OCI-LY1 (cell line): ENCODE measurements around the gene CCT3.

Experiments used
- H2AFZ ChIP-seq: fragments of 200-600 bp; sonication (generic), shearing (Covaris generic); 2 replicates; pipeline ENCODE4 v1.6.0; 2014; ENCODE audit warnings: antibody characterized with exemption, mild to moderate bottlenecking, low read length
- H3F3A ChIP-seq: fragments of 200-600 bp; sonication (generic), shearing (Covaris generic); 2 replicates; pipeline ENCODE4 v1.6.0; 2014; ENCODE audit warnings: mild to moderate bottlenecking, antibody characterized with exemption, low read length, moderate library complexity; ENCODE audit not compliant: insufficient read depth
- H3K27ac ChIP-seq: fragments of 200-600 bp; sonication (generic); 2 replicates; pipeline ENCODE4 v1.5.1; 2014; ENCODE audit warnings: low read length, mixed run types, mild to moderate bottlenecking, low read depth; ENCODE audit not compliant: poor library complexity, severe bottlenecking
- H3K27me3 ChIP-seq: fragments of 200-600 bp; sonication (generic); 2 replicates; pipeline ENCODE4 v1.6.0; 2014; ENCODE audit warnings: antibody characterized with exemption, mild to moderate bottlenecking, low read length, moderate library complexity; ENCODE audit not compliant: insufficient read depth
- H3K36me3 ChIP-seq: fragments of 200-600 bp; sonication (generic); 2 replicates; pipeline ENCODE4 v1.6.1; 2014; ENCODE audit warnings: mild to moderate bottlenecking, antibody characterized with exemption, low read length, moderate library complexity, mixed read lengths; ENCODE audit not compliant: insufficient read depth
- H3K4me1 ChIP-seq: fragments of 200-600 bp; sonication (generic); 2 replicates; pipeline ENCODE4 v1.5.1; 2014; ENCODE audit warnings: mild to moderate bottlenecking, low read length, moderate library complexity; ENCODE audit not compliant: insufficient read depth, severe bottlenecking
- H3K4me2 ChIP-seq: fragments of 200-600 bp; sonication (generic), shearing (Covaris generic); 2 replicates; pipeline ENCODE4 v1.6.1; 2014; ENCODE audit warnings: low read length
- H3K4me3 ChIP-seq: fragments of 200-600 bp; sonication (generic); 2 replicates; pipeline ENCODE4 v1.5.1; 2014; ENCODE audit warnings: low read length, low read depth, mild to moderate bottlenecking, mixed read lengths; ENCODE audit not compliant: poor library complexity, severe bottlenecking
- H3K79me2 ChIP-seq: fragments of 200-600 bp; shearing (Covaris generic); 2 replicates; pipeline ENCODE4 v1.6.1; 2016; ENCODE audit warnings: mixed run types, low read length, mixed read lengths; ENCODE audit not compliant: insufficient read depth
- H3K9ac ChIP-seq: fragments of 200-600 bp; sonication (generic), shearing (Covaris generic); 2 replicates; pipeline ENCODE4 v1.6.1; 2014; ENCODE audit warnings: mild to moderate bottlenecking, low read length, mixed read lengths
- H3K9me2 ChIP-seq: fragments of 200-600 bp; sonication (generic), shearing (Covaris generic); 2 replicates; pipeline ENCODE4 v1.6.1; 2014; ENCODE audit warnings: low read depth, mild to moderate bottlenecking, low read length, mixed read lengths
- H3K9me3 ChIP-seq: fragments of 200-600 bp; shearing (Covaris generic); 2 replicates; pipeline ENCODE4 v1.6.1; 2014; ENCODE audit warnings: low read length, mixed read lengths
- H4K20me1 ChIP-seq: fragments of 200-600 bp; sonication (generic), shearing (Covaris generic); 2 replicates; pipeline ENCODE4 v1.6.0; 2016; ENCODE audit warnings: mild to moderate bottlenecking, low read length; ENCODE audit not compliant: insufficient read depth
- CTCF ChIP-seq: fragments of 200-600 bp; sonication (generic), shearing (Covaris generic); IDR thresholded peaks from 2 replicates; pipeline ENCODE4 v1.5.1; 2017; ENCODE audit warnings: mild to moderate bottlenecking, antibody characterized with exemption, low read length, moderate library complexity, mixed read lengths
- EZH2 ChIP-seq: fragments of 200-600 bp; sonication (generic), shearing (Covaris generic); IDR thresholded peaks from 2 replicates; pipeline ENCODE4 v1.8.0; 2017; ENCODE audit warnings: borderline replicate concordance, mixed run types, mild to moderate bottlenecking, antibody characterized with exemption, low read length, moderate library complexity, mixed read lengths

The CCT3 gene

GRCh38 chr1:156276966-156277381, 61.1 kb downstream of the CCT3 start:
- Histone ChIP-seq H3K79me2 (peaks cover 28% of the 10 kb centered on the region), H4K20me1 (no peaks in the 10 kb centered on the region)

GRCh38 chr1:156276532-156276931, 61.6 kb downstream of the CCT3 start:
- no peak overlapping the region for H3K4me2 ChIP-seq
- peaks cover 88% of the 10 kb centered on the region for H3K36me3 ChIP-seq

More at GRCh38 chr1:156276966-156277381, 61.1 kb downstream of the CCT3 start:
- no peaks in the 10 kb centered on the region for H3F3A ChIP-seq
- no peak overlapping the region for H3K4me2 ChIP-seq
- peaks cover 17% of the 10 kb centered on the region for H3K4me1 ChIP-seq
- no peaks in the 10 kb centered on the region for H3K9me3 ChIP-seq
- no peaks in the 10 kb centered on the region for H3K27me3 ChIP-seq
- H3K9ac ChIP-seq: no peak overlapping the region
- no peaks in the 10 kb centered on the region for H3K9me2 ChIP-seq
- no peak for TF ChIP-seq CTCF
- no peak for TF ChIP-seq EZH2
- H2AFZ ChIP-seq: no peak overlapping the region
- H3K27ac ChIP-seq: no peak overlapping the region
- no peak overlapping the region for H3K4me3 ChIP-seq
- H3K36me3 ChIP-seq: peaks cover 84% of the 10 kb centered on the region

GRCh38 chr1:156270314-156270713, 67.8 kb downstream of the CCT3 start:
- Histone ChIP-seq H3K36me3 (peaks cover 93% of the 10 kb centered on the region), H2AFZ (no peak overlapping the region), H4K20me1 (no peaks in the 10 kb centered on the region), H3K4me1 (no peaks in the 10 kb centered on the region), H3K9me3 (no peaks in the 10 kb centered on the region), H3K9me2 (no peaks in the 10 kb centered on the region), H3K4me3 (no peak overlapping the region), H3K9ac (no peak overlapping the region), H3K79me2 (no peaks in the 10 kb centered on the region), H3K4me2 (no peak overlapping the region), H3F3A (no peaks in the 10 kb centered on the region), H3K27ac (no peak overlapping the region), H3K27me3 (no peaks in the 10 kb centered on the region)
- TF ChIP-seq EZH2 (no peak), CTCF (no peak)

More at GRCh38 chr1:156276532-156276931, 61.6 kb downstream of the CCT3 start:
- H3K79me2 ChIP-seq: peaks cover 24% of the 10 kb centered on the region
- H3K4me3 ChIP-seq: no peak overlapping the region
- no peak overlapping the region for H3K27ac ChIP-seq
- peaks cover 13% of the 10 kb centered on the region for H3K4me1 ChIP-seq
- H4K20me1 ChIP-seq: no peaks in the 10 kb centered on the region
- no peaks in the 10 kb centered on the region for H3K9me3 ChIP-seq
- no peaks in the 10 kb centered on the region for H3K9me2 ChIP-seq
- no peak overlapping the region for H2AFZ ChIP-seq
- no peak overlapping the region for H3K9ac ChIP-seq
- H3K27me3 ChIP-seq: no peaks in the 10 kb centered on the region
- no peaks in the 10 kb centered on the region for H3F3A ChIP-seq
- TF ChIP-seq EZH2 (no peak), CTCF (no peak)
